Thyroid gland (tissue), 4 donors: ENCODE data around the gene GRIK4.

Source experiments
- CTCF ChIP-seq, 6 experiments: fragments of 200-600 bp in 3 of 6; fragments of 450-650 bp in 3 of 6; sonication (generic) in 3 of 6; IDR thresholded peaks; one replicate each; pipeline ENCODE4 v1.5.1; 2016 to 2019; ENCODE audit warnings: antibody characterized with exemption in 6 of 6, mild to moderate bottlenecking in 2 of 6, inconsistent platforms in 1 of 6, moderate library complexity in 1 of 6
- POLR2A ChIP-seq, 2 donors: fragments of 450-650 bp; IDR thresholded peaks; one replicate each; pipeline ENCODE4 v1.6.1; 2017; ENCODE audit warnings: antibody characterized with exemption in 2 of 2, mild to moderate bottlenecking in 2 of 2, moderate library complexity in 1 of 2

GRCh38 chr11:120900643-120901042 is 389.1 kb downstream of the GRIK4 start:
- TF ChIP-seq POLR2A (IDR thresholded peaks at IDR 0.05): no peak
- no peak for TF ChIP-seq CTCF (IDR thresholded peaks at IDR 0.05)
